ENCODE results near the gene SH2D3C.

Gene SH2D3C

GRCh38 chr9:127805620-127806019 lies 27.2 kb upstream of the SH2D3C start:
- peak in 1 of 2 experiments; percentile 24 for DNase-seq

- DNase-seq, result peak in 1 of 2 experiments; percentile 14
These were observed 25.3 kb upstream of the SH2D3C start for GRCh38 chr9:127803507-127804352.

- DNase-seq, result peak; percentile 65 to 88
These were observed 24.3 kb upstream of the SH2D3C start, which contains the start of gene FPGS for GRCh38 chr9:127802576-127803443. Gene FPGS (plus strand): TSS chr9:127802882. CDS start chr9:127802925, 43 bp downstream.

- no peak for DNase-seq
These were observed 23.6 kb upstream of the SH2D3C start for GRCh38 chr9:127801955-127802575.

GRCh38 chr9:127796852-127797370 lies 18.4 kb upstream of the SH2D3C start:
- no peak for DNase-seq

- DNase-seq, result no peak
These were observed 17.9 kb upstream of the SH2D3C start for GRCh38 chr9:127796225-127796813.

- DNase-seq, result no peak
These were observed 15.7 kb upstream of the SH2D3C start for GRCh38 chr9:127794001-127794791.

- DNase-seq, result no peak
These were observed 14.7 kb upstream of the SH2D3C start for GRCh38 chr9:127793093-127793708.

GRCh38 chr9:127792417-127793031 lies 14.1 kb upstream of the SH2D3C start:
- no peak for DNase-seq

- DNase-seq, result no peak
These were observed 12.6 kb upstream of the SH2D3C start for GRCh38 chr9:127791085-127791484.

- DNase-seq, result no peak
These were observed 11.8 kb upstream of the SH2D3C start for GRCh38 chr9:127790094-127790855.

- DNase-seq, result no peak
These were observed 10.7 kb upstream of the SH2D3C start for GRCh38 chr9:127789179-127789578.

- no peak for DNase-seq
These were observed 10.0 kb upstream of the SH2D3C start for GRCh38 chr9:127788337-127789011.

- DNase-seq, result no peak
These were observed 8.3 kb upstream of the SH2D3C start for GRCh38 chr9:127786773-127787104.

GRCh38 chr9:127785933-127786772 lies 7.7 kb upstream of the SH2D3C start, which contains the start of gene CDK9:
Gene CDK9 (plus strand): TSS chr9:127786034. CDS start chr9:127786149, 115 bp downstream.
- DNase-seq, result peak; percentile 10 to 87

- DNase-seq, result peak; percentile 38 to 84
These were observed 6.8 kb upstream of the SH2D3C start for GRCh38 chr9:127785023-127785932.

Data from NCI-H526 (cell line).